CD14-positive monocyte (primary cell): ENCODE results near the gene MRPL40. TPM values are rescaled to one million over a fixed set of nuclear protein-coding genes. Genes with fewer than 3 reads are reported as not detected.

Experiments
- DNase-seq, 3 donors: peaks; one replicate each; pipeline ENCODE4 v3.0.0-alpha.2; 2011 to 2022
- H2AFZ ChIP-seq: 2 replicates; pipeline ENCODE4 v1.6.0; 2012; ENCODE audit warnings: mild to moderate bottlenecking, low read depth, low read length, inconsistent platforms; ENCODE audit not compliant: insufficient read depth, poor library complexity, severe bottlenecking
- H3K27ac ChIP-seq, 2 donors: 1 replicate in 1 of 2; 2 replicates in 1 of 2; pipeline ENCODE4 v1.5.1; 2012 to 2013; ENCODE audit warnings: low read length in 2 of 2, control low read depth in 1 of 2, inconsistent platforms in 1 of 2, low read depth in 1 of 2, mild to moderate bottlenecking in 1 of 2
- H3K27me3 ChIP-seq, 2 donors: one replicate each; pipeline versions ENCODE4 v1.6.0 to v1.6.1; 2011 to 2013; ENCODE audit warnings: low read length in 2 of 2; ENCODE audit not compliant: control insufficient read depth in 2 of 2, insufficient read depth in 2 of 2
- H3K36me3 ChIP-seq, 2 donors: replicated peaks in 1 of 2; 1 replicate in 1 of 2; 2 replicates in 1 of 2; pipeline versions ENCODE4 v1.5.1 to v1.6.1; 2012 to 2013; ENCODE audit warnings: low read length in 2 of 2, control low read depth in 1 of 2, inconsistent platforms in 1 of 2, mild to moderate bottlenecking in 1 of 2; ENCODE audit not compliant: insufficient read depth in 2 of 2, control insufficient read depth in 1 of 2
- H3K4me1 ChIP-seq, 2 donors: 1 replicate in 1 of 2; 2 replicates in 1 of 2; pipeline versions ENCODE4 v1.5.1 to v1.6.1; 2012 to 2013; ENCODE audit warnings: low read length in 2 of 2, control low read depth in 1 of 2, inconsistent platforms in 1 of 2, mild to moderate bottlenecking in 1 of 2, moderate library complexity in 1 of 2; ENCODE audit not compliant: insufficient read depth in 2 of 2, control insufficient read depth in 1 of 2
- H3K4me2 ChIP-seq: replicated peaks from 2 replicates; pipeline ENCODE3; 2012; ENCODE audit warnings: low read length, moderate library complexity, mild to moderate bottlenecking; ENCODE audit not compliant: poor library complexity, severe bottlenecking; ENCODE audit errors: extremely low read depth
- H3K4me3 ChIP-seq, 3 experiments: fragments of 200-600 bp in 1 of 3; sonication (generic) in 1 of 3; replicated peaks in 1 of 3; 1 replicate in 2 of 3; 2 replicates in 1 of 3; pipeline ENCODE4 v1.5.1; 2011 to 2013; ENCODE audit warnings: low read length in 3 of 3, mild to moderate bottlenecking in 3 of 3, control low read depth in 2 of 3, low read depth in 2 of 3, inconsistent platforms in 1 of 3, moderate library complexity in 1 of 3
- H3K79me2 ChIP-seq: 2 replicates; pipeline ENCODE4 v1.6.0; 2012; ENCODE audit warnings: mild to moderate bottlenecking, control low read depth, inconsistent platforms, low read length, moderate library complexity; ENCODE audit not compliant: insufficient read depth
- H3K9ac ChIP-seq: 2 replicates; pipeline ENCODE4 v1.6.0; 2017; ENCODE audit warnings: low read length, mild to moderate bottlenecking; ENCODE audit not compliant: insufficient read depth, poor library complexity, severe bottlenecking
- H3K9me3 ChIP-seq, 2 donors: replicated peaks in 1 of 2; 1 replicate in 1 of 2; 2 replicates in 1 of 2; pipeline versions ENCODE4 v1.5.1 to v1.6.1; 2012 to 2013; ENCODE audit warnings: low read length in 2 of 2, control low read depth in 1 of 2; ENCODE audit not compliant: control insufficient read depth in 1 of 2, insufficient read depth in 1 of 2
- H4K20me1 ChIP-seq: 2 replicates; pipeline ENCODE4 v1.6.0; 2012; ENCODE audit warnings: mild to moderate bottlenecking, low read length, control low read depth, moderate library complexity; ENCODE audit not compliant: insufficient read depth
- H3K27ac Mint-ChIP-seq, 7 donors: one replicate each; pipeline ENCODE4 v1.8.0; 2020; ENCODE audit warnings: mild to moderate bottlenecking in 7 of 7, mixed read lengths in 7 of 7, moderate library complexity in 6 of 7, inconsistent platforms in 2 of 7
- H3K27me3 Mint-ChIP-seq, 3 donors: one replicate each; pipeline ENCODE4 v1.8.0; 2021 to 2022; ENCODE audit warnings: low read depth in 3 of 3, mild to moderate bottlenecking in 3 of 3, mixed read lengths in 3 of 3, moderate library complexity in 3 of 3, inconsistent platforms in 1 of 3
- H3K36me3 Mint-ChIP-seq, 2 donors: one replicate each; pipeline ENCODE4 v1.8.0; 2020; ENCODE audit warnings: mixed read lengths in 2 of 2, inconsistent platforms in 1 of 2, mild to moderate bottlenecking in 1 of 2
- H3K4me1 Mint-ChIP-seq: one replicate; pipeline ENCODE4 v1.8.0; 2020; ENCODE audit warnings: mild to moderate bottlenecking, mixed read lengths
- H3K4me3 Mint-ChIP-seq, 2 donors: one replicate each; pipeline ENCODE4 v1.8.0; 2020; ENCODE audit warnings: mild to moderate bottlenecking in 2 of 2, mixed read lengths in 2 of 2, moderate library complexity in 1 of 2
- H3K9me3 Mint-ChIP-seq, 7 donors: one replicate each; pipeline ENCODE4 v1.8.0; 2020 to 2022; ENCODE audit warnings: mixed read lengths in 7 of 7, mild to moderate bottlenecking in 6 of 7, moderate library complexity in 6 of 7, inconsistent platforms in 2 of 7
- CTCF ChIP-seq: fragments of 200-600 bp; IDR thresholded peaks from one replicate; pipeline ENCODE4 v1.8.0; 2022; ENCODE audit warnings: antibody characterized with exemption, mild to moderate bottlenecking
- whole genome bisulfite sequencing: methylation state at CpG from one replicate; pipeline ENCODE4 v1.1.5; 2013; ENCODE audit warnings: missing lambda C conversion rate; ENCODE audit not compliant: insufficient coverage; 5-methylcytosine and 5-hydroxymethylcytosine counted together
- intact Hi-C, 2 donors: fragments of 100-400 bp; cut with micrococcal nuclease; formaldehyde crosslinking; loops; one replicate each; pipeline versions ENCODE4 v1.15.0 to v1.15.1; 2023
- polyA plus RNA-seq, 3 donors: library from polyadenylated mRNA; depleted of rRNA in 1 of 3; unstranded in 2 of 3; stranded (reverse) in 1 of 3; fragments of 300-500 nt in 2 of 3; fragments of >200 nt in 1 of 3; fragmentation: Illumina TruSeq in 2 of 3; gene quantifications; 1 replicate in 2 of 3; 2 replicates in 1 of 3; pipeline ENCODE4 v1.2.3, GENCODE V29; 2012 to 2021

The MRPL40 gene
- polyA plus RNA-seq, 3 donors, result 9.2 to 61.4 (median 48.4) TPM

GRCh38 chr22:19473578-19473977, 41.2 kb downstream of the MRPL40 start:
- peaks cover 65 to 75% of the 10 kb centered on the region in 2 donors for H3K36me3 ChIP-seq
- peaks cover 13 to 16% of the 10 kb centered on the region in 2 donors for H3K4me1 ChIP-seq
- H3K79me2 ChIP-seq, result peaks cover 37% of the 10 kb centered on the region
- intact Hi-C loops, result loop anchor here in 1 of 2 donors (10.0 kb wide), 2 partner anchors 179 to 381 kb away; partner anchors contain the start of genes CLTCL1, GNB1L and RTL10
- WGBS, result 57% methylated on average over 2 of the region's 3 CpGs
- peaks cover 63 to 72% of the 10 kb centered on the region in 2 donors for H3K36me3 Mint-ChIP-seq
- DNase-seq, result no peak
- H2AFZ ChIP-seq, result no peak overlapping the region
- peak overlapping the region in 1 of 7 donors; percentile 60 for H3K27ac Mint-ChIP-seq
- H3K4me3 ChIP-seq, result no peak overlapping the region
- H3K4me2 ChIP-seq, result no peak overlapping the region
- H3K9ac ChIP-seq, result no peak overlapping the region
- H4K20me1 ChIP-seq, result peaks cover 67% of the 10 kb centered on the region
- H3K27ac ChIP-seq, result no peak overlapping the region
- H3K4me3 Mint-ChIP-seq, result no peak overlapping the region
- H3K27me3 Mint-ChIP-seq, result peaks cover 0 to 5% (median 0%) of the 10 kb centered on the region in 3 donors
- no peaks in the 10 kb centered on the region for H3K9me3 ChIP-seq
- no peaks in the 10 kb centered on the region for H3K9me3 Mint-ChIP-seq
- no peak for TF ChIP-seq CTCF
- no peaks in the 10 kb centered on the region for H3K27me3 ChIP-seq
- H3K4me1 Mint-ChIP-seq, result peaks cover 18% of the 10 kb centered on the region

GRCh38 chr22:19476023-19476422, 43.7 kb downstream of the MRPL40 start:
- peaks cover 42 to 51% of the 10 kb centered on the region in 2 donors for H3K36me3 ChIP-seq
- H3K4me3 ChIP-seq, result no peak overlapping the region
- no peak overlapping the region for H3K4me2 ChIP-seq
- H3K9ac ChIP-seq, result no peak overlapping the region
- no peak for DNase-seq
- no peak overlapping the region for H3K27ac ChIP-seq
- peaks cover 22 to 28% of the 10 kb centered on the region in 2 donors for H3K4me1 ChIP-seq
- H3K9me3 ChIP-seq, result no peaks in the 10 kb centered on the region
- H3K4me3 Mint-ChIP-seq, result no peak overlapping the region
- WGBS, result 80% methylated on average over 1 of the region's 3 CpGs
- peaks cover 39 to 48% of the 10 kb centered on the region in 2 donors for H3K36me3 Mint-ChIP-seq
- H3K9me3 Mint-ChIP-seq, result no peaks in the 10 kb centered on the region
- H3K27ac Mint-ChIP-seq, result peak overlapping the region in 1 of 7 donors; percentile 15
- intact Hi-C loops, result loop anchor here in 1 of 2 donors (5.0 to 10.0 kb wide), 3 partner anchors 181 to 541 kb away; partner anchors contain the start of genes ARVCF, CLTCL1, GNB1L and RTL10
- TF ChIP-seq CTCF, result no peak
- H3K27me3 Mint-ChIP-seq, result no peaks in the 10 kb centered on the region
- H3K4me1 Mint-ChIP-seq, result peaks cover 27% of the 10 kb centered on the region
- no peaks in the 10 kb centered on the region for H3K27me3 ChIP-seq
- peaks cover 63% of the 10 kb centered on the region for H4K20me1 ChIP-seq
- H3K79me2 ChIP-seq, result peaks cover 55% of the 10 kb centered on the region
- no peak overlapping the region for H2AFZ ChIP-seq
